ENCODE data around the gene SLC16A4.
A peak's percentile ranks its signal among the peaks of the same experiment; 100 is the strongest.

SLC16A4 gene

GRCh38 chr1:110350360-110350759 is 40.5 kb downstream of the SLC16A4 start:
- no peak for DNase-seq

- DNase-seq: no peak
Measured at GRCh38 chr1:110348771-110349170, 42.1 kb downstream of the SLC16A4 start.

- DNase-seq: no peak
Measured at GRCh38 chr1:110348050-110348449, 42.8 kb downstream of the SLC16A4 start.

- DNase-seq: no peak
Measured at GRCh38 chr1:110347182-110347893, 43.5 kb downstream of the SLC16A4 start.

GRCh38 chr1:110346690-110347089 is 44.1 kb downstream of the SLC16A4 start:
- no peak for DNase-seq

- no peak for DNase-seq
Measured at GRCh38 chr1:110345480-110345879, 45.3 kb downstream of the SLC16A4 start.

- DNase-seq: no peak
Measured at GRCh38 chr1:110344152-110344551, 46.7 kb downstream of the SLC16A4 start.

- DNase-seq: no peak
Measured at GRCh38 chr1:110343249-110343648, 47.6 kb downstream of the SLC16A4 start.

GRCh38 chr1:110341872-110342331 is 48.9 kb downstream of the SLC16A4 start:
- DNase-seq: no peak

GRCh38 chr1:110341146-110341871 is 49.5 kb downstream of the SLC16A4 start:
- DNase-seq: no peak

GRCh38 chr1:110340207-110340468 is 50.7 kb downstream of the SLC16A4 start:
- DNase-seq: no peak

GRCh38 chr1:110339407-110340206 is 51.2 kb downstream of the SLC16A4 start:
- peak; percentile 52 for DNase-seq

- DNase-seq: peak; percentile 100
Measured at GRCh38 chr1:110338886-110339406, 51.9 kb downstream of the SLC16A4 start, which contains the start of gene RBM15. RBM15 (plus strand) TSS chr1:110339377; CDS start chr1:110339406, 29 bp downstream.

- DNase-seq: peak; percentile 98
Measured at GRCh38 chr1:110338309-110338885, 52.4 kb downstream of the SLC16A4 start.

- DNase-seq: peak; percentile 77
Measured at GRCh38 chr1:110337704-110338308, 53.0 kb downstream of the SLC16A4 start.

GRCh38 chr1:110336300-110337039 is 54.4 kb downstream of the SLC16A4 start:
- peak; percentile 18 for DNase-seq

- no peak for DNase-seq
Measured at GRCh38 chr1:110335265-110335664, 55.6 kb downstream of the SLC16A4 start.

- DNase-seq: no peak
Measured at GRCh38 chr1:110328700-110329099, 62.1 kb downstream of the SLC16A4 start.

GRCh38 chr1:110328274-110328673 is 62.6 kb downstream of the SLC16A4 start:
- DNase-seq: peak; percentile 7

- DNase-seq: no peak
Measured at GRCh38 chr1:110326826-110327225, 64.0 kb downstream of the SLC16A4 start.

- DNase-seq: no peak
Measured at GRCh38 chr1:110324667-110325066, 66.2 kb downstream of the SLC16A4 start.

GRCh38 chr1:110321846-110322245 is 69.0 kb downstream of the SLC16A4 start:
- DNase-seq: no peak
